HepG2 (cell line): ENCODE measurements around the gene TSEN34. TPM values are rescaled to one million over a fixed set of nuclear protein-coding genes. Genes with fewer than 3 reads are reported as not detected.
"Not testable (repeated sequence)": the region's sequence is repeated elsewhere in the genome, so short reads cannot be mapped to it uniquely, and the experiment has no call there.

ENCODE experiments used
- ATAC-seq: fragments of 200-7000 bp; cut with Tn5 transposase; 3 replicates; pipeline ENCODE4 v1.9.1; 2020; ENCODE audit warnings: mild to moderate bottlenecking, moderate library complexity
- BruUV-seq: library from RNA; stranded (reverse); fragments of 400-500 nt; replicated peaks from 2 replicates; lab custom pipeline; 2021; lab: Mats Ljungman, UMichigan
- CTCF ChIA-PET: fragments of 300-600 bp; formaldehyde crosslinking; extraction: SDS; loops from one replicate; lab custom pipeline; 2021; ENCODE audit warnings: low total read pairs, inconsistent platforms, low intra/inter-chr PET ratio; lab: Yijun Ruan, JAX
- POLR2A ChIA-PET: fragments of 350-600 bp; sonication (Branson Sonifier 250); formaldehyde crosslinking; loops from one replicate; lab custom pipeline; 2020; ENCODE audit warnings: antibody characterized with exemption, inconsistent platforms; lab: Yijun Ruan, JAX
- DNase-seq: peaks from one replicate; pipeline ENCODE4 v3.0.0-alpha.2; 2015; ENCODE audit warnings: low spot score
- FAIRE-seq: peaks from 3 replicates; lab custom pipeline; 2011; peaks lifted over from hg19 to GRCh38; lab: Jason Lieb, UNC
- H2AFZ ChIP-seq: one replicate; pipeline ENCODE4 v1.6.1; 2011; ENCODE audit warnings: low read length, inconsistent platforms
- H3K27ac ChIP-seq: fragments of 300-600 bp; 3 replicates; pipeline ENCODE4 v1.8.0; 2011; ENCODE audit warnings: mixed run types, mild to moderate bottlenecking, mixed read lengths, low read length, inconsistent platforms; ENCODE audit not compliant: insufficient read depth; ENCODE audit errors: extremely low read length
- H3K27me3 ChIP-seq, 2 experiments: fragments of 200-600 bp in 1 of 2; 2 replicates in 1 of 2; 3 replicates in 1 of 2; pipeline versions ENCODE4 v1.6.0 to v1.8.0; 2011; ENCODE audit warnings: low read length in 2 of 2, mild to moderate bottlenecking in 2 of 2, moderate library complexity in 2 of 2, inconsistent platforms in 1 of 2; ENCODE audit not compliant: insufficient read depth in 2 of 2, control insufficient read depth in 1 of 2
- H3K36me3 ChIP-seq, 2 experiments: fragments of 200-600 bp in 1 of 2; replicated peaks in 1 of 2; 2 replicates in 1 of 2; 3 replicates in 1 of 2; pipeline versions ENCODE4 v1.5.1 to v1.8.0; 2011; ENCODE audit warnings: low read length in 2 of 2, inconsistent platforms in 1 of 2; ENCODE audit not compliant: insufficient read depth in 2 of 2, control insufficient read depth in 1 of 2
- H3K4me1 ChIP-seq: 2 replicates; pipeline ENCODE4 v1.5.1; 2012; ENCODE audit warnings: low read length, inconsistent platforms; ENCODE audit not compliant: insufficient read depth
- H3K4me2 ChIP-seq: 2 replicates; pipeline ENCODE4 v1.6.0; 2011; ENCODE audit warnings: low read depth, low read length, inconsistent platforms
- H3K4me3 ChIP-seq, 3 experiments: fragments of 200-600 bp in 1 of 3; sonication (generic), shearing (Covaris generic) in 1 of 3; replicated peaks in 1 of 3; 2 replicates each; pipeline ENCODE4 v1.5.1; 2011 to 2016; ENCODE audit warnings: low read length in 3 of 3, inconsistent platforms in 2 of 3, low read depth in 2 of 3, mild to moderate bottlenecking in 2 of 3, control low read depth in 1 of 3, mixed read lengths in 1 of 3; ENCODE audit not compliant: insufficient read depth in 1 of 3
- H3K79me2 ChIP-seq: one replicate; pipeline ENCODE4 v1.6.1; 2011; ENCODE audit warnings: low read length, inconsistent platforms; ENCODE audit not compliant: insufficient read depth
- H3K9ac ChIP-seq: 2 replicates; pipeline ENCODE4 v1.6.0; 2011; ENCODE audit warnings: mild to moderate bottlenecking, low read depth, low read length, inconsistent platforms; ENCODE audit not compliant: insufficient read depth
- H3K9me3 ChIP-seq: 2 replicates; pipeline ENCODE4 v1.5.1; 2012; ENCODE audit warnings: mild to moderate bottlenecking, low read length
- H4K20me1 ChIP-seq: 2 replicates; pipeline ENCODE4 v1.6.0; 2011; ENCODE audit warnings: inconsistent platforms, mild to moderate bottlenecking, low read length, moderate library complexity; ENCODE audit not compliant: insufficient read depth
- AGO2 ChIP-seq: fragments of 200-400 bp; formaldehyde crosslinking; optimal IDR thresholded peaks from 2 replicates; pipeline ENCODE3; 2017; ENCODE audit warnings: mild to moderate bottlenecking, low read depth, low read length, moderate library complexity
- NFAT5 ChIP-seq: sonication (generic); formaldehyde crosslinking; IDR thresholded peaks from 2 replicates; pipeline ENCODE4 v1.4.0; 2020; ENCODE audit warnings: missing genetic modification reagents
- RBFOX2 ChIP-seq: fragments of 200-400 bp; formaldehyde crosslinking; IDR thresholded peaks from 2 replicates; pipeline ENCODE4 v1.6.1; 2017; ENCODE audit warnings: low read depth, mild to moderate bottlenecking, low read length
- SAP130 ChIP-seq: IDR thresholded peaks from 2 replicates; pipeline ENCODE4 v1.6.1; 2016; ENCODE audit warnings: low read depth
- ZBTB42 ChIP-seq: sonication (generic); formaldehyde crosslinking; IDR thresholded peaks from 2 replicates; pipeline ENCODE4 v1.5.0; 2020; ENCODE audit warnings: mild to moderate bottlenecking, missing genetic modification reagents
- ZBTB8A ChIP-seq: sonication (generic); formaldehyde crosslinking; IDR thresholded peaks from 2 replicates; pipeline ENCODE4 v1.4.0; 2020; ENCODE audit warnings: mild to moderate bottlenecking, low read depth, missing genetic modification reagents, borderline replicate concordance
- ZC3H13 ChIP-seq: sonication (generic); formaldehyde crosslinking; IDR thresholded peaks from 2 replicates; pipeline ENCODE4 v1.8.1; 2023; ENCODE audit warnings: mild to moderate bottlenecking, missing genetic modification reagents, moderate library complexity
- ZNF747 ChIP-seq: sonication (generic); formaldehyde crosslinking; IDR thresholded peaks from 2 replicates; pipeline ENCODE4 v1.8.1; 2023; ENCODE audit warnings: missing genetic modification reagents, mild to moderate bottlenecking, borderline replicate concordance
- WGBS: methylation state at CpG from one replicate; pipeline ENCODE4 v1.1.6; 2017; ENCODE audit warnings: low lambda C conversion rate; 5-methylcytosine and 5-hydroxymethylcytosine counted together
- in situ Hi-C: cut with HindIII; loops from 2 replicates; pipeline ENCODE4 v1.10.0; 2017; ENCODE audit warnings: low pct_unique_long_range_greater_than_20kb; ENCODE audit not compliant: extremely low pct_ligation_motif_present
- intact Hi-C: fragments of 100-400 bp; cut with micrococcal nuclease; formaldehyde crosslinking; loops from one replicate; pipeline ENCODE4 v1.10.0; 2022; ENCODE audit not compliant: unreplicated experiment
- polyA plus RNA-seq, 8 experiments: library from polyadenylated mRNA; depleted of rRNA in 3 of 8; stranded (reverse) in 7 of 8; unstranded in 1 of 8; fragments of >200 nt; fragmentation: Illumina TruSeq in 4 of 8; extraction: Trizol in 4 of 8; gene quantifications; 2 replicates each; pipeline versions ENCODE4 v1.2.1 to v1.2.3, GENCODE V29; 2011 to 2016; ENCODE audit warnings: low read depth in 4 of 8, missing spikeins in 1 of 8, mixed read lengths in 1 of 8; ENCODE audit not compliant: insufficient read depth in 1 of 8
- total RNA-seq, 5 experiments: library from RNA; depleted of rRNA; stranded (reverse); fragments of >200 nt; fragmentation: Illumina TruSeq; extraction: Trizol; gene quantifications; 2 replicates each; pipeline ENCODE4 v1.2.3, GENCODE V29; 2016; ENCODE audit warnings: low read depth in 1 of 5
- TF ChIP-seq, protein P1 (sequence below): sonication (generic); formaldehyde crosslinking; IDR thresholded peaks from 2 replicates; pipeline ENCODE4 v1.4.0; 2020; ENCODE audit warnings: mild to moderate bottlenecking, missing genetic modification reagents

Gene TSEN34
- total and polyA plus RNA-seq, 2 of the 13 experiments (the other 11 are each of a cell fraction or from before 2014, with no cell fraction given): 55.1 to 65.4 TPM

DNA sequence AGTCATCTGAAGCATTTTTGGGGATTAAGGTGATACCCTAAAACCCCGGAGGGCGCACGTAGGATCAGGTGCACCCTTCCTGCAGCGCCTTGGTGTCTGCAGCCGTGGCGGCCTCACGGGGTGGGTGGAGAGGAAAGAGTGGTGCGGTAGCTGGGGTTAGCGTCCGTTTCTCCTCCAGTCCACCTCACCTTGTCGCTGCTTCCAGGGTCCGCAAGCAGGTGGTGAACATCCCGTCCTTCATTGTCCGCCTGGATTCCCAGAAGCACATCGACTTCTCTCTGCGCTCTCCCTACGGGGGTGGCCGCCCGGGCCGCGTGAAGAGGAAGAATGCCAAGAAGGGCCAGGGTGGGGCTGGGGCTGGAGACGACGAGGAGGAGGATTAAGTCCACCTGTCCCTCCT, 16.1 kb downstream of the TSEN34 start:
- peaks cover 70% of the 10 kb centered on the region for H4K20me1 ChIP-seq
- H3K9ac ChIP-seq, intact Hi-C loops, in situ Hi-C loops, BruUV-seq, H3K9me3 ChIP-seq, ATAC-seq, H2AFZ ChIP-seq, H3K27ac ChIP-seq, H3K4me2 ChIP-seq, H3K4me3 ChIP-seq, FAIRE-seq, DNase-seq, CTCF ChIA-PET, H3K27me3 ChIP-seq: not testable (repeated sequence)
- TF ChIP-seq RBFOX2 (peak; percentile 5; the same call in 1 of the 2 replicates), ZC3H13 (peak; percentile 12; the same call in 1 of the 2 replicates), ZNF747 (CRISPR knock-in tag) (peak; percentile 5; the same call in 1 of the 2 replicates), AGO2 (peak; percentile 60)
- H3K36me3 ChIP-seq: peaks cover 20 to 58% of the 10 kb centered on the region in 2 experiments
- 93% methylated on average over 22 of the region's 23 CpGs for WGBS
- POLR2A ChIA-PET: interaction anchor here (1.3 to 8.7 kb wide), 4 partner anchors 9 to 70 kb away, joined by 4 to 306 read pairs (median 96); partner anchors contain the start of genes MBOAT7, RPS9 and TSEN34
- peaks cover 40% of the 10 kb centered on the region for H3K79me2 ChIP-seq
- H3K4me1 ChIP-seq: peaks cover 96% of the 10 kb centered on the region

DNA sequence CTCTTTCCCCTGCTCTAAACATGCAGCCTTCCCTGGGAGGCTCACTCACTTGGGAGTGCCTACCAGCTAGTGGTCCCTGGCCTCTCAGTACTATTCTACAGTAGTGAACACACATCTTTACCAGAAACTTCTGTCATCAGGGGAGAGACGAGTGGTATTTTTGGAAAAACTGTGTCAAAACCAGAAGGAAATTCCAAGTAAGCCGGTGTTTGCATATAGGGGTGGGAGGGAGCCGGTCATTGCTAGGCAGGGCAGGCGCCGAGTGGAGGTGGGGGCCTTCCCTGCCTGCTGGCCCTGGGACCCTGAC, 16.5 kb downstream of the TSEN34 start:
- in situ Hi-C loops: no loop called here
- H3K4me1 ChIP-seq: peaks cover 92% of the 10 kb centered on the region
- no peaks in the 10 kb centered on the region for H3K27me3 ChIP-seq
- H3K27ac ChIP-seq: peak overlapping the region; percentile 80
- H3K4me3 ChIP-seq: no peak overlapping the region
- POLR2A ChIA-PET: interaction anchor here (1.3 to 4.9 kb wide), 3 partner anchors 9 to 71 kb away, joined by 4 to 114 read pairs (median 78); partner anchors contain the start of genes MBOAT7, RPS9 and TSEN34
- H3K9ac ChIP-seq: no peak overlapping the region
- peaks cover 66% of the 10 kb centered on the region for H4K20me1 ChIP-seq
- BruUV-seq: no TSS peak
- H3K36me3 ChIP-seq: peaks cover 20 to 53% of the 10 kb centered on the region in 2 experiments
- no peaks in the 10 kb centered on the region for H3K9me3 ChIP-seq
- 97% methylated on average over 5 of the region's 5 CpGs for whole genome bisulfite sequencing
- FAIRE-seq (no peak), DNase-seq (no peak), ATAC-seq (no peak)
- CTCF ChIA-PET: no interaction called here
- peaks cover 35% of the 10 kb centered on the region for H3K79me2 ChIP-seq
- no peak overlapping the region for H2AFZ ChIP-seq
- intact Hi-C loops: no loop called here
- no peak overlapping the region for H3K4me2 ChIP-seq
- TF ChIP-seq NFAT5 (CRISPR knock-in tag): no peak
- TF ChIP-seq ZBTB8A (CRISPR knock-in tag): no peak
- no peak for TF ChIP-seq ZBTB42
- no peak for TF ChIP-seq SAP130 (CRISPR knock-in tag)
- TF ChIP-seq, protein P1, sequence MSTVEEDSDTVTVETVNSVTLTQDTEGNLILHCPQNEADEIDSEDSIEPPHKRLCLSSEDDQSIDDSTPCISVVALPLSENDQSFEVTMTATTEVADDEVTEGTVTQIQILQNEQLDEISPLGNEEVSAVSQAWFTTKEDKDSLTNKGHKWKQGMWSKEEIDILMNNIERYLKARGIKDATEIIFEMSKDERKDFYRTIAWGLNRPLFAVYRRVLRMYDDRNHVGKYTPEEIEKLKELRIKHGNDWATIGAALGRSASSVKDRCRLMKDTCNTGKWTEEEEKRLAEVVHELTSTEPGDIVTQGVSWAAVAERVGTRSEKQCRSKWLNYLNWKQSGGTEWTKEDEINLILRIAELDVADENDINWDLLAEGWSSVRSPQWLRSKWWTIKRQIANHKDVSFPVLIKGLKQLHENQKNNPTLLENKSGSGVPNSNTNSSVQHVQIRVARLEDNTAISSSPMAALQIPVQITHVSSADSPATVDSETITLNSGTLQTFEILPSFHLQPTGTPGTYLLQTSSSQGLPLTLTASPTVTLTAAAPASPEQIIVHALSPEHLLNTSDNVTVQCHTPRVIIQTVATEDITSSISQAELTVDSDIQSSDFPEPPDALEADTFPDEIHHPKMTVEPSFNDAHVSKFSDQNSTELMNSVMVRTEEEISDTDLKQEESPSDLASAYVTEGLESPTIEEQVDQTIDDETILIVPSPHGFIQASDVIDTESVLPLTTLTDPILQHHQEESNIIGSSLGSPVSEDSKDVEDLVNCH (CRISPR knock-in tag): no peak
- peak; percentile 59 for TF ChIP-seq RBFOX2
